Head of caudate nucleus (tissue), 42 donors: Measurements from ENCODE around the gene ZNF646.
"Not testable (repeated sequence)": the region's sequence is repeated elsewhere in the genome, so short reads cannot be mapped to it uniquely, and the experiment has no call there.

Experiments used
- DNase-seq, 42 donors: peaks; one replicate each; pipeline versions ENCODE4 v3.0.0 to v3.0.0-alpha.2; 2020 to 2021; ENCODE audit warnings: mixed read lengths in 7 of 42
- intact Hi-C: fragments of 100-400 bp; cut with DNase I; formaldehyde crosslinking; loops from one replicate; pipeline ENCODE4 v1.15.0; 2022

Gene ZNF646

GRCh38 chr16:31094088-31094423, 19.8 kb downstream of the ZNF646 start:
- intact Hi-C loops = loop anchor here (10.0 kb wide), 1 partner anchor 109 kb away; the partner anchor contains the start of gene HSD3B7
- DNase-seq = peak in 4 of 42 donors; percentile 23 to 32 (median 30)

DNA sequence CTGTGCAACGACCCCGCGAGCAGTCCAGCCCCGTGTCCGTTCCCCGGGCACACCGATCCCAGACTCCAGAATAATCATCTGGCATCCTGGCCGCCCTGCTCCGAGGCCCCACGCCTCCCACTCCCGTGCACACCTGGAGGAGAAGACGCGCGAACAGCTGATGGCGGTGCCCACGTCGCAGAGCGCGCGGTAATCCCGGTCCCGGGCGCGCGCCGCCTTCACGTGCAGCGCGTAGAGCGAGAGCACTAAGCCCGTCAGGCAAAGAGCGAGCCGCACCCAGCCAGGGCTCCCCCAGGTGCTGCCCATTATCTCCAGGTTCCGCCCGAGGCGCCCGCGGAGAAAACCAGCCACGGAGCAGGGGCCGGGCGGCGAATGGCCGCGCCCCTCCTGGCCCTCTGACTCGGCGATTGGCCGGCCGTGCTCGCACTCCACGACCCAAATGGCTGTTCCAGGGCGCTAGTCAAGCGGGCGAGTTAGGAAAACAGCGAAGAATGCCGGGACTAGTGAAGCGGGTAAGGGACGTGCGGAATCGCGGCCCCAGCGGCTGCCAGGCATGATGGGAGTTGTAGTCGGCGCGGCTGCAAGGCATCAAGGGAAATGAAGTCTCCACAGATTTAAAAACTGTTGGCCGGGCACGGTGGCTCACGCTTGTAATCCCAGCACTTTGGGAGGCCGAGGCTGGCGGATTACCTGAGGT, 20.4 kb downstream of the ZNF646 start, which contains the start of gene VKORC1:
TSS of gene VKORC1 (minus strand) at position 374 of the 697 bp plus-strand sequence. CDS start at position 306, 68 bp downstream.
- intact Hi-C loops = loop anchor here (10.0 kb wide), 1 partner anchor 110 kb away; the partner anchor contains the start of gene HSD3B7
- DNase-seq = peak; percentile 88 to 98 (median 95)

DNA sequence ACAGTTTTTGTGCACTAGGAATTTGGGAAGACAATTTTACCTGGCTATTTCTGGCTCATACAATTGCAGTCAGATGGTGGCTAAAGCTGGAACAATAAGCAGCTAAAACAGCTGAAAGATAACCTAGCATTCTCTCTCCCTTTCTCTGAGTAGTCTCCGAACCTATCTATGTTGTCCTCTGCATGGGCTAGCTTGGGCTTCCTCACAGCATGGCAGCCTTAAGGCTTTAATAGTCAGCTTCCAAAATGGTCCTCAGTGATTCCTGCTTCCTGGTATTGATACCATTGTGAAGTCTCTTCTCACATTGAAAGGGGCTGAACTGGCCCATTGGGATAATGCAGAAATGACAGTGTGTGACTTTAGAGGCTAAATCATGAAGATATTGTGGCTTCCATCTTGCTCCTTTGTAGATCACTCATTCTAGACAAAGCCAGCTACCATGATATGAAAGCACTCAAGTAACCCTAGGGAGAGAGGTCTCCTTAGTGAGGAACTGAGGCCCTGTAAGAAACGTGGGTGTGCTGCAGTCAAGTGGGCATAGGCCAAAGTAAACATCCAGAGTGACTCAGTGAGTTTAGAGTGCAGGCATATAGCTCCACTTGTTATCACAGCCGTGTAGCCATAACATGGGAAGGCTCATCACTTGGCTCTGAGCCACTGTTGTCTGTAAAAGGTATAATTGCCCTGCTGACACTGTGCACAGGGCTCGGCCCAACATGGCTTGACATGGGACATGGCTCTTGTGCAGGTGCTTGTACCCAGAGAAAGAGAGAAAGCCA, 25.8 kb downstream of the ZNF646 start:
- intact Hi-C loops = loop anchor here (10.0 kb wide), 1 partner anchor 115 kb away; the partner anchor contains the start of gene HSD3B7
- no peak for DNase-seq

DNA sequence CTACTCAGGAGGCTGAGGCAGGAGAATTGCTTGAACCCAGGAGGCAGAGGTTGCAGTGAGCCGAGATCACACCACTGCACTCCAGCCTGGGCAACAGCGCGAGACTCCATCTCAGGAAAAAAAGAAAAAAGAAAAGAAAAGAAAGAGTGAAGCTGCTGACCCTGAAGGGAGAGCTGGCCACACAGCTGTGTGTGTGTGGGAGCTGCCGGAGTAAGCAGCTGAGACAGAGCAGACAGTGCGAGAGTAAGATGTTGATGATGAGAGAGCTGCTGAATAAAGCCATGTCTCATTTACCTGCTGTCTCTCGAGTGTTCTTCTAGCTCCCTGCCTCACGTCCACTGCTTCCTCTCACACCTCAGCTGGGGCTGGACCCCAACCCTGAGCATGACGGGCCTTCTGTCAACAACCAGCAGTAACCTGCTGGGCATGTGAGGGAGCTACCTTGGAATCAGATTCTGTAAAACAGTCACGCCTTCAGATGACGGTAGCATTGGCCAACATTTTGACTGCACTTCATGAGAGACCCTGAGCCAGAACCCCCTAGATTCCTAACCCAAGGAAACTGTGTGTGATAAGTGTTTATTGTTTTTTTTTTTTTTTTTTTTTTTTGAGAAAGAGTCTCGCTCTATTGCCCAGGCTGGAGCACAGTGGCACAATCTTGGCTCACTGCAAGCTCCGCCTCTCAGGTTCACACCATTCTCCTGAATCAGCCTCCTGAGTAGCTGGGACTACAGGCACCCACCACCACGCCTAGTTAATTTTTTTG, 26.8 kb downstream of the ZNF646 start:
- DNase-seq, intact Hi-C loops: not testable (repeated sequence)

DNA sequence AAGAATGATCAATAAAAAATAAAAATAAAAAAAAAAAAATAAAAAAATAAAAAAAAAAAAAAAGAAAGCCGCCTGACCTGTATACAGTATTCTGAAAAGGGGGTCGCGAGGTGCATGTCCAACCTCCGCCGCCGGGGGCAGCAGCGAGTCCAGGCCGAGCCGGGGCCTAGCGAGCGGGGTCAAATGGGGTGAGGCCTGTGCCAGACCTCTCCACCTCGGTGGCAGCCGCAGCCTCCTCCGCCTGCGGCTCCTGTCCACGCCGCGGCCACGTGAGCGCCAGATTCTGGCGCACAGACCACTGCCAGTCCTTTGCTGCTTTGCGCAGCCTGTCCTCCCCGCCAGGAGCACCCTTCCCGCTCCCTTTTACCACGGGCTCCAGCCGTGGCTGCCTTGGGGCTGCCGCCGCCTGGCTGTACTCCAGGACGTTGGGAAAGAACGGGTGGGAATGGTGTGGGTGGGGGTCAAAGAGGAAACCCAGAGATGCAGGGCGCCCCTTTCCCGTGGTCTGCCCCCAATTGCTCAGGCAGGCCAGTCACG, 31.5 kb downstream of the ZNF646 start:
- peak; percentile 74 to 95 (median 88) for DNase-seq
- intact Hi-C loops = no loop called here

DNA sequence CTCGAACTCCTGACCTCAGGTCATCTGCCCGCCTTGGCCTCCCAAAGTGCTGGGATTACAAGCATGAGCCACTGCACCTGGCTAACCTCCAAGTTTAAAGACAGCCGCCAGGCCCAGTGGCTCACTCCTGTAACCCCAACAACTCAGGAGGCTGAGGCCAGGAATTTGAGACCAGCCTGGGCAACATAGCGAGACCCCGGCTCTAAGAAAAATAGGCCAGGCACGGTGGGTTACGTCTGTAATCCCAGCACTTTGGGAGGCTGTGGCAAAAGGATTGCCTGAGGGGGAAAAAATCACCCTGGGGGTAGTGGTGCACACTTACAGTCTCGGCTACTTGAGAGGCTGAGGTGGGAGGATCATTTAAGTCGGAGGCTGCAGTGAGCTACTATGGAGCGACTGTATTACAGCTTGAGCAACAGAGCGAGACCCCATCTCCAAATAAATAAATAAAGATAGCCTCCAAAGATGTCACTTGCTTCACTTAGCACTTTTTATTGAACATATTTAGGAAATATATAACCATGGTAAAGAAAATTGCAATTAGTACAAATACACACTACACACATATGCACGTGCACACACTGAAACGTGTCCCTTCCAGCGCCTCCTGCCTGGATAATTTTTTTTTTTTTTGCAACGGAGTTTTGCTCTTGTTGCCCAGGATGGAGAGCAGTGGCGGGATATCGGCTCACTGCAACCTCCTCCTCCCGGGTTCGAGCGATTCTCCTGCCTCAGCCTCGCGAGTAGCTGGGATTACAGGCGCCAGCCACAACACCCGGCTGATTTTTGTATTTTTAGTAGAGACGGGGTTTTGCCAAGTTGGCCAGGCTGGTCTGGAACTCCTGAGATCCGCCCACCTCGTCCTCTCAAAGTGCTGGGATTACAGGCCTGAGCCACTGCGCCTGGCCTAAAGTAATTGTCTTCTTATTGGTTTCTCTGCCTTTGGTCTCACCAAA, 32.6 kb downstream of the ZNF646 start:
- intact Hi-C loops = no loop called here
- DNase-seq = no peak

DNA sequence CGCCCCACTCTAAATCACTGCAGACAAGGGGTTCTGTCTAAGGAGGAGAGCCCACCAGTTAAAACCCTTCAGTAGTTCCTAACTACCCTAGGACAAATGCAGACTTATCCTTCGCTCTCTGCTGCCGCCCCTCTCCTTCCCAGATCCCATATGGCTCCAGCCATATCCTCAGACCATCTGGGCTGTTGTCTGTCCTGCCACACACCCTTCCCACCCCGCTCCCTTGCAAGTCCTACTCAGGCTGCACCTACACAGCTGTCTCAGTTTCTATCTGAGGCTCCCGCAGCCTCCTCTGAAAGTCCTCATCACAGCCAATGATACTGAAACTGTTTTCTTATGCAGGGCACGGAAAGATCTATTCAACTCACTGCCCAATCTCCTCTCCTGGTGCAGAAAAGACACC, 33.2 kb downstream of the ZNF646 start:
- intact Hi-C loops = no loop called here
- DNase-seq = no peak

DNA sequence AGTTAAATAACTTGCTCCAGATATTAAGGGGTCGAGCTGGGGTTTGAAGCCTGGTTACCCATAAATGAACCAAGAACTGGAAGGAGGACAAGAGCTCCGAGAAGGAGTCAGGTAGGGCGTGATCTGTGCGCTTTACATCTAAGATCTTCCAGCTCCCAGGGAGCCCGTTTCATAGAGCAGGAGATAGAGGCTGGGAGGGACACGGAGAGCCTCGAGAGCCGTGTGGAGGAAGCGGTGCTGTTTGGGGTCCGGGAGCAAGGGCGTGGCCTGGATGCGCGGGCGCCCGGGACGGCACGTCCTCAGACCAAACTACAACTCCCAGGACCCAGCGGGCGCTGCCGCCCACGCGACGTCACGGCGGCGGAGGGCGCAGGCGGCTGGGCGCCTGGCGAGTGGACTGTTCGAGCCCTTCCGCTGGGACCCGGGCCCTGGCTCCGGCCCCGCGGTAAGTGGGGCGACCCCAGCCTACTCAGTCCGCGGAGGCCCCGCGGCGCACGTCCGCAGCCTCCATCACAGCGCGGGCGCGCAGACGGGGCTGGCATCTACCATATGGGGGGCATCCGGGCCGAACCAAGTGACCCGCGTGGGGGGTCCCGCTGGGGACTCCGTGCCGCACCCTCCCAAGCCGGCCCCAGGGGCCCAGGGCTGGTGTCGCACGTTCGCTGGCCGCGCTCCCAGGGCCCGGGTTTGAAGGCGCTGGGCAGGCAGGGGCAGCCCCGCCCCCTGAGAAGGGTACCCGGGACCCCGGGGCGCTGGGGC, 34.0 kb downstream of the ZNF646 start, which contains the start of gene BCKDK:
TSS of gene BCKDK (plus strand) at position 352 of the 759 bp plus-strand sequence. CDS start 838 bp downstream, outside the sequence.
- intact Hi-C loops = no loop called here
- DNase-seq = peak; percentile 45 to 91 (median 84)

- DNase-seq = no peak
- intact Hi-C loops = no loop called here
These were observed 34.8 kb downstream of the ZNF646 start for GRCh38 chr16:31108794-31109558.

- intact Hi-C loops = no loop called here
- no peak for DNase-seq
These were observed 35.4 kb downstream of the ZNF646 start for GRCh38 chr16:31109622-31110021.

GRCh38 chr16:31110106-31111034, 36.1 kb downstream of the ZNF646 start:
- no peak for DNase-seq
- intact Hi-C loops = no loop called here

DNA sequence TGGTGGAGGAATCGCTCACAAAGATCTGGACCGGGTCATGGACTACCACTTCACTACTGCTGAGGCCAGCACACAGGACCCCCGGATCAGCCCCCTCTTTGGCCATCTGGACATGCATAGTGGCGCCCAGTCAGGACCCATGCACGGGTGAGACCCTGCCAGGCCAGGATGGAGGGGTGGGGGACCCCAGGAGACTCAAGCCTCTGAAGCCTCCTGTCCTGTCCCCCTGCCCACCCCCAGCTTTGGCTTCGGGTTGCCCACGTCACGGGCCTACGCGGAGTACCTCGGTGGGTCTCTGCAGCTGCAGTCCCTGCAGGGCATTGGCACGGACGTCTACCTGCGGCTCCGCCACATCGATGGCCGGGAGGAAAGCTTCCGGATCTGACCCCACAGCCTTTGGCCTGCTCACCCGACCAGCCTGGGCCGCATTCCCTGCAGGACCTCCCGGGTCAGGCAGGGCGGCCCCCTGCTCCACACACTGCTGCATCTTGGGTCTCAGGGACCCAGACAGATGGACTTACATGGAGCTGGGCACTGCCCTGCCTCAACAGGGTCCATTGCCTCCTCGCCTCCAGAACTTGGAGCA, 37.8 kb downstream of the ZNF646 start:
- no peak for DNase-seq
- intact Hi-C loops = no loop called here

DNA sequence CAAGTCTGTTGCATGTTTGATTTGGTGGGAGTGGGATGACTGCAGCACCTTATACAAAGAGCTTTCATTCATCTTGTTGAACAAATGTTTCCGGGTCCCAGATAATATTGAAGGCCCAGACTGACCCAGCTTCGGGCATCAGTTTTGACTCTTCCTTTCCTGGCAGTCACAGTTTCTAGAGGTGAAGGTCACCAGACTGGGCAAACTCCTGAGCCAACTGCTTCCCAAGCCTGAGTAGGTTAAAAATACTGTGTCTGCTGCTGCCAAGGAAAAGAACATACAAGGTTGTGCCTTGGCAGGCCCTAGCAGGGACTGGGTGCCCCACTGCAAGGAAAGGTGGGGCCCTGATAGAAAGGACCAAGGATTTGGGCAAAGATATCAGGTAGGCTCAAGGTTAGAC, 38.5 kb downstream of the ZNF646 start:
- no peak for DNase-seq
- intact Hi-C loops = no loop called here

DNA sequence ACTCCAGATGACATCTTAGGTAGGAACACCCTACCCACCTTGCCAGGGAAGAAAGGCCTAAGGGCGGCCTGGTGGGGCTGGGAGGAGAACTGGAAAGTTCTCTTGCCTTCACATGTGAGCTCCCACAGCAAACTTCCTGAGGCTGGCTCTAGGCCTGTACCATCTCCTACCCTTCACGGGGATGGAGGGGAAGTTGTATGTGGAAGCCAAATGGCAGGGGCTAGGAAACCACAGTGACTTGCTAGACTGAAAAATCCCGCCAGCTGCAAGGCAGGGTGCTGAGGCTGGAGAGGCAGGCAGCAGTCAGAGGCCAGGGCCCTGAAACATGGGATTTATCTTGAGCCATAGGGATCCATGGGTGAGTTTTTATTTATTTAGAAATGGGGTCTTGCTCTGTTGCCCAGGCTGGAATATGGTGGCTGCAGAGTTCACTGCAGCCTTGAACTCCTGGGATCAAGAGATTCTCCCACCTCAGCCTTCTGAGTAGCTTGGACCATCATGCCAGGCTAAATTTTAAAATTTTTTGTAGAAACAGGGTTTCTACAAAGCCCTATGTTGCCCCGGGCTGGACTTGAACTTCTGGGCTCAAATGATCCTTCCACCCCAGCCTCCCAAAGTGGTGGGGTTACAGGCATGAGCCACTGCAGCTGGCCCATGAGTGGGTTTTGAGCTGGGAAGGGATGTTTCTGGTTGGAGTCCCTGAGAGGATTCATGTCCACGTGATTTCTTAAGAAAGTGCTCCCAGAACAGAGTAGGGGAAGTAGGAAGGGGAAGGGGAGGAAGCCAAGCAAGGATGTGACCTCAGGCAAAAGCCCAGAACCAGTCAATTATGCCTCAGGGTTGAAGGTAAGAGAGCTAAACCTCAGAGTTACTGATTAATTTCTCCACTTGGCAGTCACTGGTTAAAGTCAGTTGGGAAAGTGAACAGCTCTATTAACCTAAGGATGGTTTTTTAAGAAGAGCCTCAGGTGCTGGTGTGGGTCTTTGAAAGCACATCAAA, 39.2 kb downstream of the ZNF646 start:
- intact Hi-C loops = no loop called here

More for the DNA sequence above, 39.2 kb downstream of the ZNF646 start:
- DNase-seq = peak in 1 of 42 donors; percentile 52
